HepG2 (cell line): ENCODE results near the gene KREMEN1. TPM values are rescaled to one million over a fixed set of nuclear protein-coding genes. Genes with fewer than 3 reads are reported as not detected.

Source experiments
- ARID4A ChIP-seq: sonication (generic); formaldehyde crosslinking; IDR thresholded peaks from 2 replicates; pipeline ENCODE4 v1.5.0; 2020; ENCODE audit warnings: mild to moderate bottlenecking, missing genetic modification reagents, borderline replicate concordance
- ARNTL ChIP-seq: sonication (generic); formaldehyde crosslinking; IDR thresholded peaks from 2 replicates; pipeline ENCODE4 v1.4.0; 2020; ENCODE audit warnings: mild to moderate bottlenecking, missing genetic modification reagents
- JUND ChIP-seq: sonication (generic); formaldehyde crosslinking; IDR thresholded peaks from 2 replicates; pipeline ENCODE4 v1.8.0; 2022; ENCODE audit warnings: mild to moderate bottlenecking, missing genetic modification reagents
- KAT8 ChIP-seq: IDR thresholded peaks from 2 replicates; pipeline ENCODE4 v1.6.1; 2016; ENCODE audit warnings: missing genetic modification reagents, missing compliant biosample characterization
- KDM2A ChIP-seq: sonication (generic); formaldehyde crosslinking; IDR thresholded peaks from 2 replicates; pipeline ENCODE4 v1.4.0; 2020; ENCODE audit warnings: low read depth, missing genetic modification reagents, borderline replicate concordance
- LCORL ChIP-seq, 2 experiments: fragments of 450-650 bp in 1 of 2; sonication (generic) in 1 of 2; formaldehyde crosslinking in 1 of 2; IDR thresholded peaks; 2 replicates each; pipeline versions ENCODE4 v1.5.0 to v1.6.1; 2017 to 2020; ENCODE audit warnings: antibody characterized with exemption in 1 of 2, missing genetic modification reagents in 1 of 2
- MLX ChIP-seq: IDR thresholded peaks from 2 replicates; pipeline ENCODE4 v1.6.1; 2016
- NFATC3 ChIP-seq: sonication (generic); formaldehyde crosslinking; IDR thresholded peaks from 2 replicates; pipeline ENCODE4 v1.5.1; 2020; ENCODE audit warnings: mild to moderate bottlenecking, missing genetic modification reagents
- NFKB2 ChIP-seq: sonication (generic); formaldehyde crosslinking; IDR thresholded peaks from 2 replicates; pipeline ENCODE4 v1.4.0; 2020; ENCODE audit warnings: missing genetic modification reagents, borderline replicate concordance
- NR2F6 ChIP-seq, 2 experiments: IDR thresholded peaks; 2 replicates each; pipeline ENCODE4 v1.6.1; 2016; ENCODE audit warnings: antibody characterized with exemption in 1 of 2, mild to moderate bottlenecking in 1 of 2
- PPARG ChIP-seq: conservative IDR thresholded peaks from 2 replicates; pipeline ENCODE4 v1.6.1; 2016; ENCODE audit warnings: missing biosample characterization, missing genetic modification reagents
- RARG ChIP-seq: sonication (generic); formaldehyde crosslinking; IDR thresholded peaks from 2 replicates; pipeline ENCODE4 v1.4.0; 2020; ENCODE audit warnings: low read depth, mild to moderate bottlenecking, missing genetic modification reagents
- RBFOX2 ChIP-seq: fragments of 200-400 bp; formaldehyde crosslinking; IDR thresholded peaks from 2 replicates; pipeline ENCODE4 v1.6.1; 2017; ENCODE audit warnings: low read depth, mild to moderate bottlenecking, low read length
- REL ChIP-seq: sonication (generic); formaldehyde crosslinking; conservative IDR thresholded peaks from 2 replicates; pipeline ENCODE4 v1.8.0; 2022; ENCODE audit warnings: mild to moderate bottlenecking, missing genetic modification reagents, moderate library complexity
- STAG1 ChIP-seq: sonication (generic); formaldehyde crosslinking; IDR thresholded peaks from 2 replicates; pipeline ENCODE4 v1.4.0; 2020; ENCODE audit warnings: missing genetic modification reagents
- TEAD2 ChIP-seq: sonication (generic); formaldehyde crosslinking; IDR thresholded peaks from 2 replicates; pipeline ENCODE4 v1.9.0; 2021; ENCODE audit warnings: missing genetic modification reagents
- ZIK1 ChIP-seq: sonication (generic); formaldehyde crosslinking; IDR thresholded peaks from 2 replicates; pipeline ENCODE4 v1.5.0; 2020; ENCODE audit warnings: mild to moderate bottlenecking, low read depth, missing genetic modification reagents, borderline replicate concordance
- ZNF354B ChIP-seq: sonication (generic); formaldehyde crosslinking; IDR thresholded peaks from 2 replicates; pipeline ENCODE4 v1.8.0; 2022; ENCODE audit warnings: mild to moderate bottlenecking, missing genetic modification reagents
- ZNF644 ChIP-seq: IDR thresholded peaks from 2 replicates; pipeline ENCODE4 v1.6.1; 2016; ENCODE audit warnings: low read depth
- ZNF660 ChIP-seq: sonication (generic); formaldehyde crosslinking; IDR thresholded peaks from 2 replicates; pipeline ENCODE4 v1.5.1; 2020; ENCODE audit warnings: mild to moderate bottlenecking, low read depth, missing genetic modification reagents, borderline replicate concordance
- polyA plus RNA-seq, 8 experiments: library from polyadenylated mRNA; depleted of rRNA in 3 of 8; stranded (reverse) in 7 of 8; unstranded in 1 of 8; fragments of >200 nt; fragmentation: Illumina TruSeq in 4 of 8; extraction: Trizol in 4 of 8; gene quantifications; 2 replicates each; pipeline versions ENCODE4 v1.2.1 to v1.2.3, GENCODE V29; 2011 to 2016; ENCODE audit warnings: low read depth in 4 of 8, missing spikeins in 1 of 8, mixed read lengths in 1 of 8; ENCODE audit not compliant: insufficient read depth in 1 of 8
- total RNA-seq, 5 experiments: library from RNA; depleted of rRNA; stranded (reverse); fragments of >200 nt; fragmentation: Illumina TruSeq; extraction: Trizol; gene quantifications; 2 replicates each; pipeline ENCODE4 v1.2.3, GENCODE V29; 2016; ENCODE audit warnings: low read depth in 1 of 5
- TF ChIP-seq, protein P1 (sequence below): sonication (generic); formaldehyde crosslinking; IDR thresholded peaks from 2 replicates; pipeline ENCODE4 v1.5.0; 2020; ENCODE audit warnings: missing genetic modification reagents
- TF ChIP-seq, protein P2 (sequence below): IDR thresholded peaks from 2 replicates; pipeline ENCODE4 v1.6.1; 2016; ENCODE audit warnings: mild to moderate bottlenecking

Gene KREMEN1
- total and polyA plus RNA-seq, 2 of the 13 experiments (the other 11 are each of a cell fraction or from before 2014, with no cell fraction given), result 9.8 to 13.8 TPM

- TF ChIP-seq ARID4A (no peak), NFKB2 (no peak), NFATC3 (no peak), RBFOX2 (no peak), REL (CRISPR knock-in tag) (no peak), KDM2A (CRISPR knock-in tag) (0 out of 2 replicates have a peak, but pooled peaks have one; percentile 15), ZNF354B (CRISPR knock-in tag) (no peak), LCORL (IDR thresholded peaks at IDR 0.05) (no peak), LCORL (CRISPR knock-in tag; IDR thresholded peaks at IDR 0.05) (0 out of 2 replicates have a peak, but pooled peaks have one; percentile 17), NR2F6 (IDR thresholded peaks at IDR 0.05) (no peak), NR2F6 (CRISPR knock-in tag; IDR thresholded peaks at IDR 0.05) (no peak), ZIK1 (CRISPR knock-in tag) (no peak), PPARG (CRISPR knock-in tag) (no peak), TEAD2 (CRISPR knock-in tag) (no peak), ZNF644 (CRISPR knock-in tag) (peak; percentile 68), ZNF660 (CRISPR knock-in tag) (no peak), RARG (CRISPR knock-in tag) (no peak), ARNTL (no peak), MLX (CRISPR knock-in tag) (no peak), STAG1 (CRISPR knock-in tag) (no peak), JUND (CRISPR knock-in tag) (0 out of 2 replicates have a peak, but pooled peaks have one; percentile 45), KAT8 (CRISPR knock-in tag) (no peak)
- TF ChIP-seq, protein P1, sequence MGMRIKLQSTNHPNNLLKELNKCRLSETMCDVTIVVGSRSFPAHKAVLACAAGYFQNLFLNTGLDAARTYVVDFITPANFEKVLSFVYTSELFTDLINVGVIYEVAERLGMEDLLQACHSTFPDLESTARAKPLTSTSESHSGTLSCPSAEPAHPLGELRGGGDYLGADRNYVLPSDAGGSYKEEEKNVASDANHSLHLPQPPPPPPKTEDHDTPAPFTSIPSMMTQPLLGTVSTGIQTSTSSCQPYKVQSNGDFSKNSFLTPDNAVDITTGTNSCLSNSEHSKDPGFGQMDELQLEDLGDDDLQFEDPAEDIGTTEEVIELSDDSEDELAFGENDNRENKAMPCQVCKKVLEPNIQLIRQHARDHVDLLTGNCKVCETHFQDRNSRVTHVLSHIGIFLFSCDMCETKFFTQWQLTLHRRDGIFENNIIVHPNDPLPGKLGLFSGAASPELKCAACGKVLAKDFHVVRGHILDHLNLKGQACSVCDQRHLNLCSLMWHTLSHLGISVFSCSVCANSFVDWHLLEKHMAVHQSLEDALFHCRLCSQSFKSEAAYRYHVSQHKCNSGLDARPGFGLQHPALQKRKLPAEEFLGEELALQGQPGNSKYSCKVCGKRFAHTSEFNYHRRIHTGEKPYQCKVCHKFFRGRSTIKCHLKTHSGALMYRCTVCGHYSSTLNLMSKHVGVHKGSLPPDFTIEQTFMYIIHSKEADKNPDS (CRISPR knock-in tag), result no peak
- TF ChIP-seq, protein P2, sequence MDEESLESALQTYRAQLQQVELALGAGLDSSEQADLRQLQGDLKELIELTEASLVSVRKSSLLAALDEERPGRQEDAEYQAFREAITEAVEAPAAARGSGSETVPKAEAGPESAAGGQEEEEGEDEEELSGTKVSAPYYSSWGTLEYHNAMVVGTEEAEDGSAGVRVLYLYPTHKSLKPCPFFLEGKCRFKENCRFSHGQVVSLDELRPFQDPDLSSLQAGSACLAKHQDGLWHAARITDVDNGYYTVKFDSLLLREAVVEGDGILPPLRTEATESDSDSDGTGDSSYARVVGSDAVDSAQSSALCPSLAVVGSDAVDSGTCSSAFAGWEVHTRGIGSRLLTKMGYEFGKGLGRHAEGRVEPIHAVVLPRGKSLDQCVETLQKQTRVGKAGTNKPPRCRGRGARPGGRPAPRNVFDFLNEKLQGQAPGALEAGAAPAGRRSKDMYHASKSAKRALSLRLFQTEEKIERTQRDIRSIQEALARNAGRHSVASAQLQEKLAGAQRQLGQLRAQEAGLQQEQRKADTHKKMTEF (CRISPR knock-in tag), result 0 out of 2 replicates have a peak, but pooled peaks have one; percentile 20
Measured at GRCh38 chr22:29044657-29045176, 28.1 kb upstream of the KREMEN1 start (continued).
